MM.1S (cell line): ENCODE measurements around the gene ZNF337.

Experiments used
- DNase-seq: peaks from one replicate; pipeline ENCODE4 v3.0.0-alpha.2; 2015
- H2AFZ ChIP-seq: fragments of 300-600 bp; sonication (generic); 2 replicates; pipeline ENCODE4 v1.6.0; 2016; ENCODE audit warnings: antibody characterized with exemption, low read length
- H3F3A ChIP-seq: fragments of 300-600 bp; sonication (generic); 2 replicates; pipeline ENCODE4 v1.6.1; 2016; ENCODE audit warnings: mild to moderate bottlenecking, antibody characterized with exemption, low read length, moderate library complexity, mixed read lengths; ENCODE audit not compliant: insufficient read depth
- H3K27ac ChIP-seq: fragments of 300-600 bp; sonication (generic); 2 replicates; pipeline ENCODE4 v1.5.1; 2016; ENCODE audit warnings: mild to moderate bottlenecking, low read length
- H3K27me3 ChIP-seq: fragments of 300-600 bp; sonication (generic); replicated peaks from 2 replicates; pipeline ENCODE4 v1.6.0; 2016; ENCODE audit warnings: low read length; ENCODE audit not compliant: insufficient read depth
- H3K36me3 ChIP-seq: fragments of 300-600 bp; sonication (generic); replicated peaks from 2 replicates; pipeline ENCODE4 v1.6.1; 2016; ENCODE audit warnings: mild to moderate bottlenecking, low read length, mixed read lengths; ENCODE audit not compliant: insufficient read depth
- H3K4me1 ChIP-seq: fragments of 300-600 bp; sonication (generic); 2 replicates; pipeline ENCODE4 v1.6.1; 2016; ENCODE audit warnings: low read length, mixed read lengths
- H3K4me2 ChIP-seq: fragments of 300-600 bp; sonication (generic); 2 replicates; pipeline ENCODE4 v1.6.0; 2016; ENCODE audit warnings: low read depth, low read length
- H3K4me3 ChIP-seq: fragments of 300-600 bp; sonication (generic); 2 replicates; pipeline ENCODE4 v1.5.1; 2016; ENCODE audit warnings: low read length, mixed read lengths
- H3K79me2 ChIP-seq: fragments of 300-600 bp; sonication (generic); 2 replicates; pipeline ENCODE4 v1.6.1; 2016; ENCODE audit warnings: mixed run types, low read length, mixed read lengths
- H3K9ac ChIP-seq: fragments of 300-600 bp; sonication (generic); 2 replicates; pipeline ENCODE4 v1.6.1; 2016; ENCODE audit warnings: low read length, mixed read lengths
- H3K9me2 ChIP-seq: fragments of 300-600 bp; sonication (generic); replicated peaks from 2 replicates; pipeline ENCODE4 v1.6.1; 2016; ENCODE audit warnings: mild to moderate bottlenecking, low read length, mixed read lengths; ENCODE audit not compliant: insufficient read depth
- H3K9me3 ChIP-seq: fragments of 300-600 bp; sonication (generic); replicated peaks from 2 replicates; pipeline ENCODE4 v1.6.1; 2016; ENCODE audit warnings: mild to moderate bottlenecking, low read length, mixed read lengths; ENCODE audit not compliant: insufficient read depth
- H4K20me1 ChIP-seq: fragments of 300-600 bp; sonication (generic); 2 replicates; pipeline ENCODE4 v1.6.1; 2016; ENCODE audit warnings: mild to moderate bottlenecking, low read length, moderate library complexity, mixed read lengths; ENCODE audit not compliant: insufficient read depth
- EZH2 ChIP-seq: fragments of 300-600 bp; sonication (generic); optimal IDR thresholded peaks from 2 replicates; pipeline ENCODE3; 2017; ENCODE audit warnings: low read depth, mild to moderate bottlenecking, antibody characterized with exemption, low read length, mixed read lengths
- EZH2phosphoT487 ChIP-seq: fragments of 300-600 bp; sonication (generic); IDR thresholded peaks from 2 replicates; pipeline ENCODE4 v1.6.1; 2018; ENCODE audit warnings: antibody characterized with exemption, low read length
- TF ChIP-seq, protein P1 (sequence below): fragments of 300-600 bp; sonication (generic); IDR thresholded peaks from 2 replicates; pipeline ENCODE4 v1.5.1; 2016; ENCODE audit warnings: antibody characterized with exemption, low read length, mixed read lengths

Gene ZNF337

DNA sequence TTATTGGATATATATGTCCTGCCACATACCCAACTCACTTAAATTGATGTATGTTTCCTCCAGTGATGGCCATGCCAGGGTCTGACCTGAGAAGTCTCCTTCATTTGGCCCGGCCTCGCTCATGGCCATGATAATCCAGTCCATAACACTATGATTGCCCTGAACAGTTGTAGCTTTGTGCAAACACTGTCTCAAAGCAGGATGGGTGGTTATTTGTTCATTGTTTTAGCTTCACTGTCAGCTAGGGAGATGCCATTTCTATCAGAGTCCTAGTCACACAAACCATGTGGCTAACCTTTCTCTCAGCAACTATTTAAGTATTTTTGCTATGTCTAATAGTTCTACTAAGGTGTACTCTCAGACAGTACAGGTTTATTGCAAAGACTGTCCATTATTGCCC, 47.6 kb upstream of the ZNF337 start:
- H3K27ac ChIP-seq: no peak overlapping the region
- no peak for DNase-seq
- H3K27me3 ChIP-seq: no peaks in the 10 kb centered on the region
- no peak for TF ChIP-seq EZH2
- TF ChIP-seq, protein P1, sequence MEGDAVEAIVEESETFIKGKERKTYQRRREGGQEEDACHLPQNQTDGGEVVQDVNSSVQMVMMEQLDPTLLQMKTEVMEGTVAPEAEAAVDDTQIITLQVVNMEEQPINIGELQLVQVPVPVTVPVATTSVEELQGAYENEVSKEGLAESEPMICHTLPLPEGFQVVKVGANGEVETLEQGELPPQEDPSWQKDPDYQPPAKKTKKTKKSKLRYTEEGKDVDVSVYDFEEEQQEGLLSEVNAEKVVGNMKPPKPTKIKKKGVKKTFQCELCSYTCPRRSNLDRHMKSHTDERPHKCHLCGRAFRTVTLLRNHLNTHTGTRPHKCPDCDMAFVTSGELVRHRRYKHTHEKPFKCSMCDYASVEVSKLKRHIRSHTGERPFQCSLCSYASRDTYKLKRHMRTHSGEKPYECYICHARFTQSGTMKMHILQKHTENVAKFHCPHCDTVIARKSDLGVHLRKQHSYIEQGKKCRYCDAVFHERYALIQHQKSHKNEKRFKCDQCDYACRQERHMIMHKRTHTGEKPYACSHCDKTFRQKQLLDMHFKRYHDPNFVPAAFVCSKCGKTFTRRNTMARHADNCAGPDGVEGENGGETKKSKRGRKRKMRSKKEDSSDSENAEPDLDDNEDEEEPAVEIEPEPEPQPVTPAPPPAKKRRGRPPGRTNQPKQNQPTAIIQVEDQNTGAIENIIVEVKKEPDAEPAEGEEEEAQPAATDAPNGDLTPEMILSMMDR: no peak
- no peak for TF ChIP-seq EZH2phosphoT487
- no peaks in the 10 kb centered on the region for H3K79me2 ChIP-seq
- H3K36me3 ChIP-seq: no peaks in the 10 kb centered on the region
- H4K20me1 ChIP-seq: no peaks in the 10 kb centered on the region
- no peaks in the 10 kb centered on the region for H3K9me3 ChIP-seq
- H3K9me2 ChIP-seq: no peaks in the 10 kb centered on the region
- H3K4me1 ChIP-seq: no peaks in the 10 kb centered on the region
- no peak overlapping the region for H3K4me3 ChIP-seq
- no peak overlapping the region for H3K9ac ChIP-seq
- H3F3A ChIP-seq: no peaks in the 10 kb centered on the region
- no peak overlapping the region for H3K4me2 ChIP-seq
- no peak overlapping the region for H2AFZ ChIP-seq

DNA sequence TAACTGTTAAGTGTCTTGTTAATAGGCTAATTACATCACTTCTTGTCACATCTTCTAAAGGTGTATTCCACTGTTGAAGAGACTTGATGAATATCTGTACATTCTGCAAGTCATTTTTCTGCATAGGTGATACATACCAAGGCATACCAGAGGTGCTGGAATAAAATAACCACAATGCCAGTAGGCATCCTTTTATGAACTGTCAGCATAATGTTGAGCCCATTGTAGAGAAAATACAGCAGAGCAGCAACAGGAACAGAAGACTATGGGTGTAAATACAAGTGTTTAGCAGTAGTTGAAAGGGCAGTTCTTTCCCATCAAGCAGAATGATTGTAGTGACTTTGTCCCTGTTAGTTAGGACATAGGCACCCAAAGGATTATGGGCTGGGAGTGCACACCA, 44.4 kb upstream of the ZNF337 start:
- no peaks in the 10 kb centered on the region for H3K27me3 ChIP-seq
- H3K9me2 ChIP-seq: no peaks in the 10 kb centered on the region
- no peak overlapping the region for H3K9ac ChIP-seq
- H3K4me3 ChIP-seq: no peak overlapping the region
- no peak for DNase-seq
- H3K9me3 ChIP-seq: no peaks in the 10 kb centered on the region
- no peak overlapping the region for H2AFZ ChIP-seq
- no peaks in the 10 kb centered on the region for H4K20me1 ChIP-seq
- no peaks in the 10 kb centered on the region for H3K79me2 ChIP-seq
- no peaks in the 10 kb centered on the region for H3K36me3 ChIP-seq
- no peaks in the 10 kb centered on the region for H3K4me1 ChIP-seq
- no peaks in the 10 kb centered on the region for H3F3A ChIP-seq
- TF ChIP-seq, protein P1: no peak
- TF ChIP-seq EZH2phosphoT487 (no peak), EZH2 (no peak)
- H3K4me2 ChIP-seq: no peak overlapping the region
- no peak overlapping the region for H3K27ac ChIP-seq

DNA sequence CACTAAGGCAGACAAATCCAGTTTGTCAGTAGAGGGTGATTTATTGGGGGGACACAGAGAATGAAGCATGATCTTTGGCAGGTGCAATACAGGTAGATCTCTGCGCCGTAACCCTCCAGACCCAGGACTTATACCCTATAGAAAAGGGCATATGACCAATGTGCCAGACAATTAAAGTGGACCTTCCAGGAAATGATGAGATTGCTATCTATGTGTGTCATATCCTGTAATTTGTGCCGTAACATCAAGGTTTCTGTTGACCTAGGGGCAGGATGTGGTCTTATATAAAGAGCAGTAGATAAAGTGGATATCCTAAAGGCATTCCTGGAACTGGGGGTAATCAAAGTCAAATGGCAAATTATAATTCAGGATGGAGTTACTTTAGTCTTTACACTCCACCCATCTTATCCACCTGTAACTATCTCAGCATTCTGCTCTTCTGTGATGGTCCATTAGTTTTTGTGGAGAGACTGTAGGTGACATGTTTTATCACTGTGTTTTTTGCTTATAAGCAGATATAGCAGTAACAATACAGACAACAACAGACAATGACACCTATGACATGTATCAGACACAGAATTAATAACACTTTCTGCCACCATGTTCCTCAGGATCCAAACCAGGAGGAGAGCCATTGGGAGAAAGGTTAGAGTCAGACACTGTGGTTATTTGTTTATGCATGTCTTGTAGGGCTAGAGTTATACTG, 43.1 kb upstream of the ZNF337 start:
- TF ChIP-seq, protein P1: no peak
- TF ChIP-seq EZH2 (no peak), EZH2phosphoT487 (no peak)
- Histone ChIP-seq H3K9me3 (no peaks in the 10 kb centered on the region), H3K4me1 (no peaks in the 10 kb centered on the region), H3K27ac (no peak overlapping the region), H3K4me3 (no peak overlapping the region), H2AFZ (no peak overlapping the region), H3K27me3 (no peaks in the 10 kb centered on the region), H3K4me2 (no peak overlapping the region), H3K9ac (no peak overlapping the region), H3K36me3 (no peaks in the 10 kb centered on the region), H3K79me2 (no peaks in the 10 kb centered on the region), H3K9me2 (no peaks in the 10 kb centered on the region), H3F3A (no peaks in the 10 kb centered on the region), H4K20me1 (no peaks in the 10 kb centered on the region)
- no peak for DNase-seq
